ENCODE results near the gene MEOX1.
"Not testable (repeated sequence)": the region's sequence is repeated elsewhere in the genome, so short reads cannot be mapped to it uniquely, and the experiment has no call there.

Gene MEOX1

DNA sequence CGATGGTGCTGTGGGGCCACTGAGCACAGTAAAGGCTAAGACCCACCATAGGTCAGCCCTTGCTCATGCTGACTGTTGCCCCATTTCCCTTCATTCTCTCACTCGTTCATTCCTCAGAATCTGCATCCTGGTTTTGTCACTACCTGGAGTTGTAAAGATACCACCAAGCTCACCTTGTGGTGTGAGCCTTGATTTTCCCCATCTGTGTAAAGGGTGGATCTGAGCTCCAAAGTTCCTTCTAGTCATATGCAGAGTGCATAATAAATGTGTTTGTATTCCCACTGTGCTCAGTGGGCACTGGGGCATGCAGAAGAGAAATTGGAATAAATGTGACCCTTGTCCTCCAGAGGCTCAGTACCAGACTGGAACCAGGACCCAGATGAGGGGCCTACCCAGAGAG, 35.2 kb upstream of the MEOX1 start:
- Histone ChIP-seq H3K27me3 (ENCODE audit: control insufficient read depth in 1 of 2, insufficient read depth in 2 of 2, low read length in 2 of 2) (peaks cover 0 to 5% of the 10 kb centered on the region in 2 donors), H3K4me3 (ENCODE audit: low read length in 2 of 2) (no peak overlapping the region), H3K9me3 (ENCODE audit: control insufficient read depth in 2 of 2, low read length in 2 of 2) (no peaks in the 10 kb centered on the region), H3K4me1 (ENCODE audit: control insufficient read depth, insufficient read depth, low read length) (peaks cover 16% of the 10 kb centered on the region), H3K27ac (ENCODE audit: low read length) (peak overlapping the region; percentile 11), H3K36me3 (ENCODE audit: control insufficient read depth in 2 of 2, insufficient read depth in 2 of 2, low read length in 2 of 2) (no peaks in the 10 kb centered on the region), H3K9ac (ENCODE audit: low read length in 2 of 2) (no peak overlapping the region)

DNA sequence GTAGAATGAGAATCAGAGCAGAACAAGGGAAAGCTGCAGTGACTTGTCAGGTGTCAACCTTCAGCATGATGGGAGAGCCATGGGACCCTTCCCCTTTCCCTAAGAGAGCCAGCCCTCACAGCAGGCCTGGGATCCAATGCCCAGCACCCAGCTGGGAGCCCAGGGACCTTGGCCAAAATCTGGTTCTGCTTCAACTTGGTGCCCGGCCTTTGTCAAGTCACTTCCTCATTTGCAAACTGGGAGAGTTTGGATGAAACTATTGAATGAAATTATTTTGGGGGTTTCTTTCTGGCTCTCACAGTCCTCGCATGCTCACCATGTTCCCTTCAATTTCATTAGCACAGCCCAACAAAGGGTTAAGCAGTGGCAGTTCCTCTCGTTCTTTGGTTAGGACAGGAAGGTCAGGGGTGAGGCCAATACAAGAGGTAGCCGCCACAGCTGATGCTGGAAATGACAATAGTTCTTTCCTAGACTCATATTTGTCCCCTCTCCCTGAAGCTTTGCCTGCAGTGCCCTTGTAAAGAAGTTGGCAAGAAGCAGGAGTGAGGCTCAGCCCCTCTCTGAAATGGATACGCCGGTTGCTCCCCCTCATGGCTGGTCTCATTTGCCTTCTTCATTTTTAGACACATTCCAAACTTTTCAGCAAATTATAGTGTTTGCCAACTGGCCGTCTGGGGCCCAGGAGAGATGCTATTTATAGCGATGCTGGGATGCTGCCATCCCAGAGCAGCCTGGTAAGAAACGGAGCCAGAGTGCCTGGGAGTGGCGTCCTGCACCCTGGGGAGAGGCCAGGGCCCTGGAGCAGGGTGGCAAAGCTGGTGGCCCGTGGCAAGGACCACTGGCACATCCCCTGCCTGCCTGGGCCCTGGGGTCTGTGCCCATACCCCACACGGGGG, 34.5 kb upstream of the MEOX1 start:
- H3K27me3 ChIP-seq (ENCODE audit: control insufficient read depth in 1 of 2, insufficient read depth in 2 of 2, low read length in 2 of 2), result peaks cover 0 to 5% of the 10 kb centered on the region in 2 donors
- peak overlapping the region; percentile 11 for H3K27ac ChIP-seq (ENCODE audit: low read length)
- H3K9me3 ChIP-seq (ENCODE audit: control insufficient read depth in 2 of 2, low read length in 2 of 2), result no peaks in the 10 kb centered on the region
- H3K9ac ChIP-seq (ENCODE audit: low read length in 2 of 2), result peak overlapping the region in 1 of 2 donors; percentile 21
- H3K4me3 ChIP-seq (ENCODE audit: low read length in 2 of 2), result no peak overlapping the region
- peaks cover 16% of the 10 kb centered on the region for H3K4me1 ChIP-seq (ENCODE audit: control insufficient read depth, insufficient read depth, low read length)
- no peaks in the 10 kb centered on the region for H3K36me3 ChIP-seq (ENCODE audit: control insufficient read depth in 2 of 2, insufficient read depth in 2 of 2, low read length in 2 of 2)

DNA sequence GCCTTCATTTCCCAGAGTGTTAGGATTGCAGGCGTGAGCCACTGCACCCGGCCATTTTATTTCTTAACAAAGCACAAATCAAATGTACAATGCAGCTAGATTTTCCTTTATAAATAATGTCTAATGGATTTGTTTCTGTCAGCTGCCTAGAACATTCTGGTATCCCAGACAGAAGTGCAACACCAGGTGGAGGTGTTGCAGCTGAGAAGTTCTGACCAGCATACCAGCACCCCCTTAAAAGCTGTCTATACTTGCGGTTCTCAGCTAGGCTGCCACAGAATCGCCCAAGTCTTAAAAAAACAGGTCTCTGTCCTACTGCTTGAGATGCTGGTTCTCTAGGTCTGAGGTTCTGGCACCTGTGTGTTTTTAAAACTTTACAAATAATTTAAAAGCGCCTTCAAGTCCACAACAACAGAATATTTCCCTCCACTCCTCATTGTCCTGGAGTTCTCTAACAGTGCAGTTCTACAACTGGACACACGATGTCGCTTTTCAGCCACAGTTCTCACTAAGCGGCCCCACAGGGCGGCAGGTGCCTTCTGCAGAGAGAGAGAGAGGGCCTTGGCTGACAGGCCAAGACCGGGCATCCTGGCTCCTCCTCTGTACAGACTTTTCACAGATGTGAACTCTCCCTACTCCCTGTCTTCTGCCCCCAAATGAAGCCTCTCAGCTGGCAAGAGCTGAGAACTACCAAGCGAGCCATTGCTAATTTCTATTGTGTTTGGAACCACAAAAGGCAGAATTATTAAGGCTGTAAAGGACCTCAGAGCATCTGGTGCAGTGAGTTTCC, 32.6 kb upstream of the MEOX1 start:
- H3K27me3 ChIP-seq (ENCODE audit: control insufficient read depth in 1 of 2, insufficient read depth in 2 of 2, low read length in 2 of 2), result peaks cover 0 to 3% of the 10 kb centered on the region in 2 donors
- H3K9me3 ChIP-seq (ENCODE audit: control insufficient read depth in 2 of 2, low read length in 2 of 2), result no peaks in the 10 kb centered on the region
- no peak overlapping the region for H3K9ac ChIP-seq (ENCODE audit: low read length in 2 of 2)
- no peak overlapping the region for H3K4me3 ChIP-seq (ENCODE audit: low read length in 2 of 2)
- H3K27ac ChIP-seq (ENCODE audit: low read length), result no peak overlapping the region
- no peaks in the 10 kb centered on the region for H3K36me3 ChIP-seq (ENCODE audit: control insufficient read depth in 2 of 2, insufficient read depth in 2 of 2, low read length in 2 of 2)
- H3K4me1 ChIP-seq (ENCODE audit: control insufficient read depth, insufficient read depth, low read length), result peaks cover 16% of the 10 kb centered on the region

DNA sequence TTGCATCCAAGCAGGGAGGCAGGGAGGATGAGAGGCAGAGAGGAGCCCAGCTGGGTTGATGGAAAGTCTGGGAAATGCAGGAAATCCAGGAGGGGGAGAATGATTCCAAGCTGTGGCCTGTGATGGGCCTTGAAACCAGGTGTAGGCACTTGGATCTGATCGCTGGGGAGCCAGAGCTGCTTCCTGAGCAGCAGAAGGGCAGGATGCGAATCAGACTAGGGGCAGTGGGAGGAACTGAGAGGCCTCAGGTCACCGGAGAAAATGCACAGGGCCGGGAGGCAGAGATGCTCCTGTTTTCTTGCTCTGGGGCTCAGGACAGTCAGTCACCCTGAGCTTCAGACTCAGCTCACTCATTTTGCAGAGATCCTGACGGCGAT, 29.6 kb upstream of the MEOX1 start:
- H3K27ac ChIP-seq (ENCODE audit: low read length), result no peak overlapping the region
- peaks cover 8% of the 10 kb centered on the region for H3K4me1 ChIP-seq (ENCODE audit: control insufficient read depth, insufficient read depth, low read length)
- no peaks in the 10 kb centered on the region for H3K36me3 ChIP-seq (ENCODE audit: control insufficient read depth in 2 of 2, insufficient read depth in 2 of 2, low read length in 2 of 2)
- H3K9me3 ChIP-seq (ENCODE audit: control insufficient read depth in 2 of 2, low read length in 2 of 2), result no peaks in the 10 kb centered on the region
- H3K9ac ChIP-seq (ENCODE audit: low read length in 2 of 2), result no peak overlapping the region
- peaks cover 0 to 3% of the 10 kb centered on the region in 2 donors for H3K27me3 ChIP-seq (ENCODE audit: control insufficient read depth in 1 of 2, insufficient read depth in 2 of 2, low read length in 2 of 2)
- no peak overlapping the region for H3K4me3 ChIP-seq (ENCODE audit: low read length in 2 of 2)

DNA sequence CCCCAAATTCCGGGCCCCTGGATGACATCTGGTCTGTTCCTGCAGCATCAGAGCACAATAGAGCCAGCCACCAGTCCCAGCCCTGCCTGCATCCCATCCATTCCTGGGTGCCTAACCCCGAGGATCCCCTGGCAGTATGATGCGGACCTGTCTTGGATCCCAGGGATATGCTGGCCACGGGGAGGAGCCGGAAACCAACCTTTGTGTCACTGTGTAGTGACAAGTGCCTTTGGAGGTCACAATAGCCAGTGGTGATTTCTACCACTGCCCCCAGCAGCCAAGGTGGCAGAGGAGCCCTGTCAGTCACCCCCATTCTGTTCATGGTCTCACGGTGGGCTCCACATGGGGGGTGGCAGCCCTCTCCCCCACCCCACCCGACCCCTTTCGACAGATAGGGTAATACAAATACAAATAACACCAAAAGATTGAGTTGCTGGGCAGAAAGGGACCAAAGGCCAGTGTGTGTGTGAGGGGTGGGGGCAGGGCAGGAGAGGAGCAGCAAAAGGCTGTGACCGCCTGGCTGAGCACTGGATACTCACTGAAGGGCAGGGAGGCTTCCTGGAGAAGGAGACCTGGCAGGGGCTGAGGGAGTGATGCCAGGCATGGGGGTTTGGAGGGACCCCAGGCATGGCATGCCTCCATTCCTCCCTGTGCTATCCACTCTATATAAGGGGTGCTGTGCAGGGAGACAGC, 29.0 kb upstream of the MEOX1 start:
- Histone ChIP-seq H3K4me3 (ENCODE audit: low read length in 2 of 2) (no peak overlapping the region), H3K27ac (ENCODE audit: low read length) (no peak overlapping the region), H3K27me3 (ENCODE audit: control insufficient read depth in 1 of 2, insufficient read depth in 2 of 2, low read length in 2 of 2) (peaks cover 0 to 3% of the 10 kb centered on the region in 2 donors), H3K9ac (ENCODE audit: low read length in 2 of 2) (no peak overlapping the region), H3K4me1 (ENCODE audit: control insufficient read depth, insufficient read depth, low read length) (peaks cover 2% of the 10 kb centered on the region), H3K9me3 (ENCODE audit: control insufficient read depth in 2 of 2, low read length in 2 of 2) (no peaks in the 10 kb centered on the region), H3K36me3 (ENCODE audit: control insufficient read depth in 2 of 2, insufficient read depth in 2 of 2, low read length in 2 of 2) (no peaks in the 10 kb centered on the region)

DNA sequence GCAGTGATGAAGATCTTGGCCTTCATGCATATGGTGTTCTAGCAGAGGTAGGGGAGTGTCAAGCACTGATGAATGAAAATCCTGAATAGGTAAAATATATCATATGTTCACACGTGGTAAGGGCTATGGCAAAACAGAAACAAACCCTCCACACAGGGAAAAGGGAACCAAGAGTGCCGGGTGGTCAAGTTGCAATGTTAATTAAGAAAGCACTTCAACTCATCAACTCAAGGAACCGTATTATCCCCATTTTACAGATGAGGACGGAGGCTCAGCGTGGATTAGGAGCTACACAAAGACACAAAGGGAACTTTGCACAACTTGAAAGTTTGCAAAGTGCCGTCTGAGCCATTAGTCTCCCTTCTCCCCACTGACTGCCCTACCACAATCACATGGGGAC, 28.1 kb upstream of the MEOX1 start:
- Histone ChIP-seq H3K9me3 (ENCODE audit: control insufficient read depth in 2 of 2, low read length in 2 of 2) (no peaks in the 10 kb centered on the region), H3K9ac (ENCODE audit: low read length in 2 of 2) (no peak overlapping the region), H3K4me3 (ENCODE audit: low read length in 2 of 2) (no peak overlapping the region), H3K36me3 (ENCODE audit: control insufficient read depth in 2 of 2, insufficient read depth in 2 of 2, low read length in 2 of 2) (no peaks in the 10 kb centered on the region), H3K27me3 (ENCODE audit: control insufficient read depth in 1 of 2, insufficient read depth in 2 of 2, low read length in 2 of 2) (peaks cover 0 to 3% of the 10 kb centered on the region in 2 donors), H3K27ac (ENCODE audit: low read length) (no peak overlapping the region), H3K4me1 (ENCODE audit: control insufficient read depth, insufficient read depth, low read length) (no peaks in the 10 kb centered on the region)

DNA sequence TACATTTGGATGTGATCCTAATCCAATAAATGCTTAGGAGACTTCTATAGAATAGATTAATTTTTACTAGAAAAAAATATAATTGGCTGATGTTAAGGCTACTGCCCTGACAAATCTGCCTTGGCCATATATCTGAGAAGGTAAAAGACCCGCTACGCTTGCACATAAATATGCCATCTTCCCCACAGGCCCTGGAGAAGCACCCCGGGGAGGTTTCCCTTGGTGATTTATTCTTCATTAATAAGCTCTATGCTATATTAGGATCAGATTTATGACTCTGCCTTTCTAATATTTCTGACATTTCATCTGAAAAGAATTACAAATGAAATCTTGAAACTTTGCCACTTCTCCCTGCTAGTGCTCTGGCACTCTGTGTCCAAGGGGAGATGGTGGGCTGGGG, 27.4 kb upstream of the MEOX1 start:
- Histone ChIP-seq H3K36me3 (ENCODE audit: control insufficient read depth in 2 of 2, insufficient read depth in 2 of 2, low read length in 2 of 2) (no peaks in the 10 kb centered on the region), H3K4me1 (ENCODE audit: control insufficient read depth, insufficient read depth, low read length) (no peaks in the 10 kb centered on the region), H3K27me3 (ENCODE audit: control insufficient read depth in 1 of 2, insufficient read depth in 2 of 2, low read length in 2 of 2) (peaks cover 0 to 3% of the 10 kb centered on the region in 2 donors), H3K9me3 (ENCODE audit: control insufficient read depth in 2 of 2, low read length in 2 of 2) (no peaks in the 10 kb centered on the region), H3K27ac (ENCODE audit: low read length) (no peak overlapping the region), H3K9ac (ENCODE audit: low read length in 2 of 2) (no peak overlapping the region), H3K4me3 (ENCODE audit: low read length in 2 of 2) (no peak overlapping the region)

DNA sequence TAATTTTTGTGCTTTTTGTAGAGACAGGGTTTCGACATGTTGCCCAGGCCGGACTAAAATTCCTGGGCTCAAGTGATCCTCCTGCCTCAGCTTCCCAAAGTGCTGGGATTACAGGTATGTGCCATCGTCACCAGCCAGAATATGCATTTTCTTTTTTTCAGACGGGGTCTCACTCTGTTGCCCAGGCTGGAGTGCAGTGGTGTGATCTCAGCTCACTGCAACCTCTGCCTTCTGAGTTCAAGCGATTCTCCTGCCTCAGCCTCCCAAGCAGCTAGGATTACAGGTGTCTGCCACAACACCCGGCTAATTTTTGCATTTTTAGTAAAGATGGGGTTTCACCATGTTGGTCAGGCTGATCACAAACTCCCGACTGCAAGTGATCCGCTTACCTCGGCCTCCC, 25.2 kb upstream of the MEOX1 start:
- not testable (repeated sequence) for H3K9me3 ChIP-seq (ENCODE audit: control insufficient read depth in 2 of 2, low read length in 2 of 2); H3K27ac ChIP-seq (ENCODE audit: low read length); H3K4me3 ChIP-seq (ENCODE audit: low read length in 2 of 2); H3K36me3 ChIP-seq (ENCODE audit: control insufficient read depth in 2 of 2, insufficient read depth in 2 of 2, low read length in 2 of 2); H3K9ac ChIP-seq (ENCODE audit: low read length in 2 of 2); H3K4me1 ChIP-seq (ENCODE audit: control insufficient read depth, insufficient read depth, low read length); H3K27me3 ChIP-seq (ENCODE audit: control insufficient read depth in 1 of 2, insufficient read depth in 2 of 2, low read length in 2 of 2)

DNA sequence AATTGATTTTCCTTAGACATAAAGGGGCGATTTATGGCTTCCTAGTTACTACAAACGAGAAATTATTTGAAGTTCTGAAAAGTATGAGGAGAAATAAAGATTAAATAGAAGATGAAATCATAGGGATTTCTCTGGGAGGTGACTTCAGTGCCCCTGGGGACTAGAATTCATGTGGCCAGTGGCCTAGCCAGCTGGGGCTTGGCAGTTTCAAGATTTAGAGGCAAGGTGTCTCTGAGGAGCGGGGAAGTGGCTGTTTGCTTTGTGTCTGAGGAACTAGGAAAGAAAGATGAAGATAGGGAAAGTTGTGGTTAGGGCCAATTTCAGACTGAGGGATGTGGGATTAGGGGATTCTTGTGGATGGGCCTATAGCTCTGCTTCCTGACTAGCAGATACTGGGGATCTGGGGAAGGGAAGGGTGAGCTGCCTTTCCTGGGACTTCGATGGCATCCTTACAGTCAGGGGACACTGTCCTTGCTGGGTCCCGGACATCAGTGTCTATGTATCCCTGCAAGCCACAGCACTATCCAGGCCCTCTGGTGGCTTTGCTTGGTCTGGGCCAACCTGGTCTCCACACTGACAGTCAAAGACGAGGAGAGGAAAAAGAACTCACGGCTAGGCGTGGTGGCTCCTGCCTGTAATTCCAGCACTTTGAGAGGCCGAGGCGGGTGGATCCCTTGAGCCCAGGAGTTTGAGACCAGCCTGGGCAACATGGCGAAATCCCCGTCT, 22.4 kb upstream of the MEOX1 start:
- Histone ChIP-seq H3K27ac (ENCODE audit: low read length) (no peak overlapping the region), H3K9me3 (ENCODE audit: control insufficient read depth in 2 of 2, low read length in 2 of 2) (no peaks in the 10 kb centered on the region), H3K36me3 (ENCODE audit: control insufficient read depth in 2 of 2, insufficient read depth in 2 of 2, low read length in 2 of 2) (no peaks in the 10 kb centered on the region), H3K9ac (ENCODE audit: low read length in 2 of 2) (no peak overlapping the region), H3K4me1 (ENCODE audit: control insufficient read depth, insufficient read depth, low read length) (no peaks in the 10 kb centered on the region), H3K4me3 (ENCODE audit: low read length in 2 of 2) (no peak overlapping the region), H3K27me3 (ENCODE audit: control insufficient read depth in 1 of 2, insufficient read depth in 2 of 2, low read length in 2 of 2) (no peaks in the 10 kb centered on the region)

DNA sequence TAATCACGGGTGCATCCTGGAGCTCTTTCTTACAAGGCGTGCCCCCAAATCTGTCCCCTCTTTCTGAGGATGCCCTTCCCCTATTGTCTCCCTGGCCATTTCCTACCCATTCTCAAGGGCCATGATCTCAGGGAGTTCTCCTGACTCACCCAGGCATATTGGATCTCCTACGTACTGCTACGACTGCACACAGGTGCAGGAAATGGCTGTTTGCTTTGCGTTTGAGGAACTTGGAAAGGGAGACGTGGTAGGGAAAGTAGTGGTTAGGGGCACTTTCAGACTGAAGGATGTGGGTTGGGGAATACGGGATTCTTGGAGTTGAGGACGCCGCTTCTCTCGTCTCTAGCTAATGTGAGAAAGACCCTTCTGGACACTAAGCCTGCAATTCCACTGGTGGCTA, 18.7 kb upstream of the MEOX1 start:
- H3K27ac ChIP-seq (ENCODE audit: low read length), result no peak overlapping the region
- H3K4me3 ChIP-seq (ENCODE audit: low read length in 2 of 2), result no peak overlapping the region

More for the DNA sequence above, 18.7 kb upstream of the MEOX1 start:
- Histone ChIP-seq H3K9me3 (ENCODE audit: control insufficient read depth in 2 of 2, low read length in 2 of 2) (no peaks in the 10 kb centered on the region), H3K27me3 (ENCODE audit: control insufficient read depth in 1 of 2, insufficient read depth in 2 of 2, low read length in 2 of 2) (no peaks in the 10 kb centered on the region), H3K36me3 (ENCODE audit: control insufficient read depth in 2 of 2, insufficient read depth in 2 of 2, low read length in 2 of 2) (no peaks in the 10 kb centered on the region), H3K4me1 (ENCODE audit: control insufficient read depth, insufficient read depth, low read length) (peaks cover 9% of the 10 kb centered on the region), H3K9ac (ENCODE audit: low read length in 2 of 2) (no peak overlapping the region)
